Measurements from ENCODE around the gene ACE2. TPM values are rescaled to one million over a fixed set of nuclear protein-coding genes. Genes with fewer than 3 reads are reported as not detected.

The ACE2 gene
- total RNA-seq, 1 donor from 2014 or later = not detected

Other genes with a start within 250 kb of the ACE2 start
- gene VEGFD, start 216.5 kb downstream of the ACE2 start, total RNA-seq = not detected
- gene PIR, start 107.6 kb downstream of the ACE2 start, total RNA-seq = 1.7 TPM
- gene BMX, start 100.2 kb downstream of the ACE2 start, total RNA-seq = 1.2 TPM
- gene CLTRN, start 63.8 kb upstream of the ACE2 start, total RNA-seq = 0.16 TPM
- 7.0 TPM for gene CA5B, start 137.3 kb upstream of the ACE2 start, total RNA-seq
- gene ZRSR2, start 189.5 kb upstream of the ACE2 start, total RNA-seq = 7.0 TPM